ENCODE measurements around the gene CHI3L1.

Gene CHI3L1

GRCh38 chr1:203180611-203181330 is 5.7 kb downstream of the CHI3L1 start:
- no peaks in the 10 kb centered on the region for H3K9me3 ChIP-seq (ENCODE audit: control insufficient read depth, insufficient read depth, low read length)

GRCh38 chr1:203179667-203180005 is 6.9 kb downstream of the CHI3L1 start:
- no peaks in the 10 kb centered on the region for H3K9me3 ChIP-seq (ENCODE audit: control insufficient read depth, insufficient read depth, low read length)
- H3K4me1 ChIP-seq (ENCODE audit: insufficient read depth, low read length): peaks cover 17% of the 10 kb centered on the region
- H3K9ac ChIP-seq (ENCODE audit: low read depth, low read length): no peak overlapping the region
- no peaks in the 10 kb centered on the region for H3K36me3 ChIP-seq (ENCODE audit: insufficient read depth, low read length)

More at GRCh38 chr1:203180611-203181330, 5.7 kb downstream of the CHI3L1 start:
- Histone ChIP-seq H3K36me3 (ENCODE audit: insufficient read depth, low read length) (no peaks in the 10 kb centered on the region), H3K9ac (ENCODE audit: low read depth, low read length) (no peak overlapping the region), H3K4me1 (ENCODE audit: insufficient read depth, low read length) (peaks cover 24% of the 10 kb centered on the region)

GRCh38 chr1:203178821-203179666 is 7.5 kb downstream of the CHI3L1 start:
- no peak overlapping the region for H3K9ac ChIP-seq (ENCODE audit: low read depth, low read length)
- no peaks in the 10 kb centered on the region for H3K9me3 ChIP-seq (ENCODE audit: control insufficient read depth, insufficient read depth, low read length)
- peaks cover 17% of the 10 kb centered on the region for H3K4me1 ChIP-seq (ENCODE audit: insufficient read depth, low read length)
- H3K36me3 ChIP-seq (ENCODE audit: insufficient read depth, low read length): no peaks in the 10 kb centered on the region

- no peaks in the 10 kb centered on the region for H3K36me3 ChIP-seq (ENCODE audit: insufficient read depth, low read length)
- no peak overlapping the region for H3K9ac ChIP-seq (ENCODE audit: low read depth, low read length)
- no peaks in the 10 kb centered on the region for H3K9me3 ChIP-seq (ENCODE audit: control insufficient read depth, insufficient read depth, low read length)
- H3K4me1 ChIP-seq (ENCODE audit: insufficient read depth, low read length): peaks cover 17% of the 10 kb centered on the region
Measured at GRCh38 chr1:203178083-203178482, 8.4 kb downstream of the CHI3L1 start.

- Histone ChIP-seq H3K9ac (ENCODE audit: low read depth, low read length) (no peak overlapping the region), H3K36me3 (ENCODE audit: insufficient read depth, low read length) (no peaks in the 10 kb centered on the region), H3K9me3 (ENCODE audit: control insufficient read depth, insufficient read depth, low read length) (no peaks in the 10 kb centered on the region), H3K4me1 (ENCODE audit: insufficient read depth, low read length) (peaks cover 19% of the 10 kb centered on the region)
Measured at GRCh38 chr1:203177470-203178039, 8.9 kb downstream of the CHI3L1 start.

GRCh38 chr1:203177036-203177405 is 9.5 kb downstream of the CHI3L1 start:
- Histone ChIP-seq H3K9ac (ENCODE audit: low read depth, low read length) (no peak overlapping the region), H3K9me3 (ENCODE audit: control insufficient read depth, insufficient read depth, low read length) (no peaks in the 10 kb centered on the region), H3K36me3 (ENCODE audit: insufficient read depth, low read length) (no peaks in the 10 kb centered on the region), H3K4me1 (ENCODE audit: insufficient read depth, low read length) (peaks cover 21% of the 10 kb centered on the region)

GRCh38 chr1:203176273-203177035 is 10.1 kb downstream of the CHI3L1 start:
- Histone ChIP-seq H3K4me1 (ENCODE audit: insufficient read depth, low read length) (peaks cover 21% of the 10 kb centered on the region), H3K36me3 (ENCODE audit: insufficient read depth, low read length) (no peaks in the 10 kb centered on the region), H3K9ac (ENCODE audit: low read depth, low read length) (no peak overlapping the region), H3K9me3 (ENCODE audit: control insufficient read depth, insufficient read depth, low read length) (no peaks in the 10 kb centered on the region)

- Histone ChIP-seq H3K36me3 (ENCODE audit: insufficient read depth, low read length) (no peaks in the 10 kb centered on the region), H3K9me3 (ENCODE audit: control insufficient read depth, insufficient read depth, low read length) (no peaks in the 10 kb centered on the region), H3K4me1 (ENCODE audit: insufficient read depth, low read length) (peaks cover 21% of the 10 kb centered on the region), H3K9ac (ENCODE audit: low read depth, low read length) (no peak overlapping the region)
Measured at GRCh38 chr1:203175827-203176241, 10.7 kb downstream of the CHI3L1 start.

GRCh38 chr1:203175237-203175826 is 11.2 kb downstream of the CHI3L1 start, which contains the start of gene MYBPH:
TSS of gene MYBPH (minus strand) at chr1:203175826. CDS start at chr1:203175755, 71 bp downstream.
- no peaks in the 10 kb centered on the region for H3K36me3 ChIP-seq (ENCODE audit: insufficient read depth, low read length)
- H3K9ac ChIP-seq (ENCODE audit: low read depth, low read length): no peak within 1 kb of the TSS
- H3K9me3 ChIP-seq (ENCODE audit: control insufficient read depth, insufficient read depth, low read length): no peaks in the 10 kb centered on the region
- H3K4me1 ChIP-seq (ENCODE audit: insufficient read depth, low read length): peaks cover 21% of the 10 kb centered on the region

GRCh38 chr1:203174324-203174985 is 12.0 kb downstream of the CHI3L1 start:
- Histone ChIP-seq H3K9ac (ENCODE audit: low read depth, low read length) (no peak overlapping the region), H3K36me3 (ENCODE audit: insufficient read depth, low read length) (no peaks in the 10 kb centered on the region), H3K9me3 (ENCODE audit: control insufficient read depth, insufficient read depth, low read length) (no peaks in the 10 kb centered on the region), H3K4me1 (ENCODE audit: insufficient read depth, low read length) (peaks cover 21% of the 10 kb centered on the region)

GRCh38 chr1:203173566-203173965 is 12.9 kb downstream of the CHI3L1 start:
- H3K36me3 ChIP-seq (ENCODE audit: insufficient read depth, low read length): no peaks in the 10 kb centered on the region
- H3K4me1 ChIP-seq (ENCODE audit: insufficient read depth, low read length): peaks cover 18% of the 10 kb centered on the region
- H3K9ac ChIP-seq (ENCODE audit: low read depth, low read length): no peak overlapping the region
- H3K9me3 ChIP-seq (ENCODE audit: control insufficient read depth, insufficient read depth, low read length): no peaks in the 10 kb centered on the region

- Histone ChIP-seq H3K4me1 (ENCODE audit: insufficient read depth, low read length) (peaks cover 13% of the 10 kb centered on the region), H3K9ac (ENCODE audit: low read depth, low read length) (no peak overlapping the region)
Measured at GRCh38 chr1:203173011-203173555, 13.4 kb downstream of the CHI3L1 start.

More at GRCh38 chr1:203173011-203173555, 13.4 kb downstream of the CHI3L1 start:
- Histone ChIP-seq H3K36me3 (ENCODE audit: insufficient read depth, low read length) (no peaks in the 10 kb centered on the region), H3K9me3 (ENCODE audit: control insufficient read depth, insufficient read depth, low read length) (no peaks in the 10 kb centered on the region)

Measured in ES-I3 (cell line).